ENCODE measurements around the gene TAAR1.
"Not testable (repeated sequence)": the region's sequence is repeated elsewhere in the genome, so short reads cannot be mapped to it uniquely, and the experiment has no call there.

Gene TAAR1

GRCh38 chr6:132663661-132664060 lies 4.7 kb upstream of the TAAR1 start:
- no peak for TF ChIP-seq CTCF (IDR thresholded peaks at IDR 0.05)
- Histone ChIP-seq H3K27ac (no peak overlapping the region), H3K4me3 (no peak overlapping the region)
- DNase-seq (ENCODE audit: low spot score) = no peak

- no peak for DNase-seq (ENCODE audit: low spot score)
- no peak overlapping the region for H3K27ac ChIP-seq
- no peak overlapping the region for H3K4me3 ChIP-seq
- TF ChIP-seq CTCF (IDR thresholded peaks at IDR 0.05) = no peak
These were observed 2.9 kb upstream of the TAAR1 start for GRCh38 chr6:132661906-132662305.

GRCh38 chr6:132651062-132651461 lies 7.9 kb downstream of the TAAR1 start:
- no peak for DNase-seq (ENCODE audit: low spot score)
- TF ChIP-seq CTCF (IDR thresholded peaks at IDR 0.05) = no peak
- Histone ChIP-seq H3K4me3 (no peak overlapping the region), H3K27ac (no peak overlapping the region)

GRCh38 chr6:132650429-132650828 lies 8.6 kb downstream of the TAAR1 start:
- no peak overlapping the region for H3K4me3 ChIP-seq
- no peak overlapping the region for H3K27ac ChIP-seq
- no peak for DNase-seq (ENCODE audit: low spot score)
- no peak for TF ChIP-seq CTCF (IDR thresholded peaks at IDR 0.05)

- no peak for TF ChIP-seq CTCF (IDR thresholded peaks at IDR 0.05)
- no peak for DNase-seq (ENCODE audit: low spot score)
- H3K27ac ChIP-seq = peak overlapping the region in 1 of 2 donors; percentile 17
- H3K4me3 ChIP-seq = no peak overlapping the region
These were observed 10.2 kb downstream of the TAAR1 start for GRCh38 chr6:132648828-132649227.

- DNase-seq (ENCODE audit: low spot score) = no peak
- no peak overlapping the region for H3K4me3 ChIP-seq
- H3K27ac ChIP-seq = peak overlapping the region in 1 of 2 donors; percentile 6
- no peak for TF ChIP-seq CTCF (IDR thresholded peaks at IDR 0.05)
These were observed 10.6 kb downstream of the TAAR1 start for GRCh38 chr6:132648356-132648755.

GRCh38 chr6:132643547-132643946 lies 15.4 kb downstream of the TAAR1 start:
- no peak for TF ChIP-seq CTCF (IDR thresholded peaks at IDR 0.05)
- Histone ChIP-seq H3K4me3 (no peak overlapping the region), H3K27ac (no peak overlapping the region)
- DNase-seq (ENCODE audit: low spot score) = no peak

GRCh38 chr6:132637135-132637534 lies 21.8 kb downstream of the TAAR1 start:
- not testable (repeated sequence) for H3K27ac ChIP-seq; DNase-seq (ENCODE audit: low spot score); H3K4me3 ChIP-seq

GRCh38 chr6:132635906-132636305 lies 23.1 kb downstream of the TAAR1 start:
- DNase-seq (ENCODE audit: low spot score); H3K27ac ChIP-seq; H3K4me3 ChIP-seq: not testable (repeated sequence)

GRCh38 chr6:132635288-132635687 lies 23.7 kb downstream of the TAAR1 start:
- H3K4me3 ChIP-seq; DNase-seq (ENCODE audit: low spot score); H3K27ac ChIP-seq: not testable (repeated sequence)

Data from coronary artery (tissue), 2 donors.